ENCODE measurements around the gene UNK.
"Not testable (repeated sequence)": the region's sequence is repeated elsewhere in the genome, so short reads cannot be mapped to it uniquely, and the experiment has no call there.

The UNK gene

DNA sequence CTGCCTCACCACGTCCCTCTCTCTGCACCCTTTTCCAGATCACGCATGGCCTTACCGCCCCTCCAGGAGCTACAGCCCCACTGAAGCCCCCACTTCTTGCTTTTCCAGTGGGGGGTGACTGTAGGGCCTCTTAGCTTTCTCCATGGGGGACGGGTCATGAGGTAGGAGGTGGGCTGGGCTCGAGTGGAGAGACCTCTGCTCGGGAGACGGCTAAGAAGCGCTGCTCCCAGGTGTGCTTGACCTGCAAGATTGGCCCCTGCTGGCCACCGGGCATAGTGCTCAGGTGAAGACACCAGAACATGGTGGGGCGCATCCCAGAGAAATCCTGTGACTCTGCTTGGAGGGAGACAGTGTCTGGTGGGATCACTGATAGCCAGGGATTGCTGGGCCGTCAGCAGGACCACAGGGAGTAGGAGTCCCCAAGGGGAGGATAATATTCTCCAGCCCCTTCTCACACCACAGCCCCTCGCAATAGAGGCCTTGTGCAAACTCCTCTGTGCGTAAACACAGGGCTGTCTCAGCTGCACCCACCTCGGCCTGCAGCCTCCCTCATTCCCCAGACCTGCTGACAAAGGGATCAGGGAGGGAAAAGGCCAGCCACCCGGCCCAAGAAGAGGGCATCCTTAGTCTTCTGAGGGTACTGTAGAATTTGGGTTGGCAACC, 10.7 kb upstream of the UNK start:
- no peak for DNase-seq

DNA sequence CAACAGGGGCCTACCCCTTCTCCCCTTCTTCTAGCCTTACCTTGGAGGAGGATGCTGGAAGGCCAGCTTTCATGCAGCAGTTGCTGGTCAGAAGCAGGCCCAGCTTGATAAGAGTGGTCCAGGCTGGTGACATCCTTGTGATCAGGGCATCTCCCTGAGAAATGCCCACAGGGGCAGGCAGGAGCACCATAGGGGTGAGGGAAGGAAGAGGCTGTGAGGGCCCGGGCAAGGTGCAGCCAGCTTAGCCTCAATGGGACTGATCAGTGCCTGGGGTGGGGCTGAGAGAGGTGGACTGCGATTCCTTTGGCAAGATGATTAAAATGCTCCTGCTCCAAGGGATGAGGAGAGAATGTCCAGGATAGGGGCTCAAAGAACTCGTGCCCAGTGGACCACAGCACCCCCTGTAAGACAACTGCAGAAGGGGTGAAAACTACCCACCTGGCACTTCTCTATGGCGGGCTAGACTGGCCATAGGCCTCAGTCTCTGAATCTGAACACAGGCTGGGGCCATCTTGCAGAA, 10.1 kb upstream of the UNK start:
- no peak for DNase-seq

DNA sequence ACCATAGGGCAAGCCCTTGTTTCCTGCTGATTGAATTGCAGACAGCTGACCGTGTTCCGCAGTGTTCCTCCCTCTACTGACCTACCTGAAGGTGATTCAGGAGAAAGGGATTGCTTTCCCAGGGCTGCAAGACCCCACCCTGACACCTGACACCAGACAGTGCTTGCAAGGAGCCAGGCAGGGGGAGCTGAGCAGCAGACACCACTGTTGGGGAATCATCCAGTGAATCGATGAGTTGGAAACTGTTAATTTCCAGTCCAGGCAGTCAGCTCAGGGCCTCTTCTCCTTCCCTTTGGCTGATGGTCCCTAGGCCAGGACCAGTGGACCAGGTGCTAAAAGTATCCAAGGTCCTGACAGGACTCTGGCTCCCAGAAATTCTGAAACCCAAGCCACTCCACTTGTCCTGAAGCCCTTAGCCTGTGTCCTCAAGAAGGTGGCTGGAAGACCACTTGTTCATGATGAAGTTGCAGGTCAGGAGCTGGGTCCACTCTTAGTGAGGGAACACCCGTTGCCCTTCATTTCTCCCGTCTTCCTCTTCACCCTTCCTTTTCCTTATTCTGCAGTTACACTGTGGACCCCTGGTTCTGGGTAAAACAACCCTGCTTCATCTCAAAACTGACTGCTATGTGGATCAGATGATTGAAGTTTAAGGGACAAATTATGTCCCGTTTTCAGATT, 9.5 kb upstream of the UNK start:
- peak; percentile 62 for DNase-seq

DNA sequence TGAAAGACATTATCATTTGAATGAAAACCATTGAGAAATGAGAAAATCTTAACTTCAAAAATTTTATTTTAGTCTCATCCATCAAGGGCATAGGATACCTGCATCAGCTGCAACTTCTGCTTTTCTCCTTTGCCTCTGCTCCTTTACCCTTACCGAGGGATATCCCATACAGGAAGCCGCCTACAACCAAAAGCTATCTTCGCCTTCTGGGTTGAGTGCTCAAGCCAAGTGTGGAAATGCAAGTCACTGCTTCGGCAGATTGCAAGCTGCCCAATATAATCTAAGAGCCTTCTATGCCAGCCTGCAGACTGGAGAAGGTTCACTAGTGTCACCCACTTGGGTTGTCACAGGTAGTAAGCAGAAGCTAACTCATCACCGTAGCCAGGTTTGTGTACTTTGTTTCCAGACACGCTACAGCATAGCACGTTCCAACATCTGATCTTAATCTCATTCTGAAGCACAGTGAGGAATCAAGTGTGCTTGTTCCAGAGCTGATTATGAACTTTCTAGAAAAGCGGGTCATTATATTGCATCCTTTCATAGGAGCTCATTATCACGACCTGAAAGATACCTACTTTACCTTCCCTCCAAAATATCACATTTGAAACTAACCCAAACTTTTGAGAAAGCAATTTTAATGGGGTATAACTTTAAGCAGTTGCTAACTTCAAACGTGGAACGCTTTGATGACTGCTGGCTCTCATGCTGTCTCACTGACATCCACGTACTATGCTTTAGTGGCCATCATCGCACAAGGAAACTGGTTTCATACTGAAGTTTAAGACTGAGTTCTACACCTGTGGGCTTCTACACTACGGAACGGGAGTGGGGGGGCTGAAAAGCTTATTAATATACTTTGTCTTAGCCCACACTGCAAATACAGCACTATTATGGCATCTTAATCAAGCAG, 8.0 kb upstream of the UNK start:
- DNase-seq = no peak

DNA sequence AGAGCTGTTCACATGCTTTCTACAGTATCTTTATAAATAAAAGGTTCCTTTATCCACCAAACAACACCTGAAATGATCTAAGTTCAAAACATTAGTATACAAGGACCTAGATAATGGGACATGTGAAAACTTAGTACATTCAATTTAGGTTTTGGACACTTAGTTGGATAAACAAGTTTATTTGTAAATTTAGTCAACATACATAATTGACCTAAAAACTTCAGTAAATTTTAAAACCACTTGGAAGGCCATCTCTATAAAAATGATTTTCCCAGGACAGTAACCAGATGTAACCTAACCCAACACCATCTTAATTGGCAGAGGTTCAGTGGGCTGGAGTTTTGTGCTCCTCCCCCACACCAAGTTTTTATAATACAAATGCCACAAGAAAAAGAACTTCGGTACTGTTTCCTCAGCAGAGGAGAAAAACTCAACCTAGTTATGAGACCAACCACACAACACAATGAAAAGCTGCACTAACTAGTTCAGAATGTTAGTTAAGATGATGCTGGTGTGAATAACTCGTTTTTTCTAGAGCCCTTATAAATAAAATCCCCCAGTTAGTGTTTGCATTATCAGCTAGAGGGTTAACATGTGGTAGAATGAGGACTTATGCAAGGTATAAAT, 7.2 kb upstream of the UNK start:
- DNase-seq = no peak

DNA sequence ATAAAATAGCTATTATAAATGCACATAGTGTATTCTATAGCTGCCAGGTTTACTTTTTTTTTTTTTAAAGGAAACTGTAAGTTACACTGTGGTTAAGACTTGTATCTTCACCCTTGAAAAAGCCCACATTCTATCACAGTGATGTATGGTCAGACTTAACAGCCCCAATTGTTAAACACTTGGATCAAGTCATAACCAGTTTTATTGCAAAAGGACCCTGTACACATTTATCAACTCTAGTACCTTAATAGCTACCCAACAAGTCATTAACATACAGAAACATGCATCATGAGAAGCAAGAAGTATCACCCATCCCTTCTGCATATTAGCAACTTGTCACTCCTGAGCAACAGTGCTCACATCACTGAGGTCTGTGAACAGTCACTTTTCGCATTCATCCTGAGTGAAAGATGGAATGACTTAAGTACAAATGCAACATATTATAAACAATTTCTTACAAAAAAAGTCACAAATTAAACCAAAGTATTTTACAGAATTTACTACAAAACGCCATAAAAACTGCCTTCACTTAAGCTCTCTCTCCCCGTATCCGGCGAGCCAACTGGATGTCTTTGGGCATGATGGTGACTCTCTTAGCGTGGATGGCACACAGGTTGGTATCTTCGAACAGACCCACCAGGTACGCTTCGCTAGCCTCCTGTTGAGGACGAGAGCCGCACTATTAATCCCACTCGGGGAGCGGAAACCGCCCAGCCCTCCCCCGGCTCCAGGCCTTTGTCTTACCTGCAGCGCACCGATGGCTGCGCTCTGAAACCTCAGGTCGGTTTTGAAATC, 6.3 kb upstream of the UNK start:
- DNase-seq = not testable (repeated sequence)

DNA sequence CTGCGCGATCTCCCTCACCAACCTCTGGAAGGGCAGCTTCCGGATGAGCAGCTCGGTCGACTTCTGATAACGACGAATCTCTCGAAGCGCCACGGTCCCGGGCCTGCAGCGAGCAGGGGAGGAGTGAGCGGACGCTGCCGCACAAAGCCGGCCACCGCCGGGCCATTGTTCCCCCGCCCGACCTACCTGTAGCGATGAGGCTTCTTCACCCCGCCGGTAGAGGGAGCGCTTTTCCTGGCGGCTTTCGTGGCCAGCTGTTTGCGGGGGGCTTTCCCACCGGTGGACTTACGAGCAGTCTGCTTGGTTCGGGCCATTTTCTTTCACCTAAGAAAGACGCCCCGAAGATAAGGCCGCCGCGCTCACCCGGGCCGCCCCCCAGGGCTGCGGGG, 5.8 kb upstream of the UNK start:
- DNase-seq = no peak

DNA sequence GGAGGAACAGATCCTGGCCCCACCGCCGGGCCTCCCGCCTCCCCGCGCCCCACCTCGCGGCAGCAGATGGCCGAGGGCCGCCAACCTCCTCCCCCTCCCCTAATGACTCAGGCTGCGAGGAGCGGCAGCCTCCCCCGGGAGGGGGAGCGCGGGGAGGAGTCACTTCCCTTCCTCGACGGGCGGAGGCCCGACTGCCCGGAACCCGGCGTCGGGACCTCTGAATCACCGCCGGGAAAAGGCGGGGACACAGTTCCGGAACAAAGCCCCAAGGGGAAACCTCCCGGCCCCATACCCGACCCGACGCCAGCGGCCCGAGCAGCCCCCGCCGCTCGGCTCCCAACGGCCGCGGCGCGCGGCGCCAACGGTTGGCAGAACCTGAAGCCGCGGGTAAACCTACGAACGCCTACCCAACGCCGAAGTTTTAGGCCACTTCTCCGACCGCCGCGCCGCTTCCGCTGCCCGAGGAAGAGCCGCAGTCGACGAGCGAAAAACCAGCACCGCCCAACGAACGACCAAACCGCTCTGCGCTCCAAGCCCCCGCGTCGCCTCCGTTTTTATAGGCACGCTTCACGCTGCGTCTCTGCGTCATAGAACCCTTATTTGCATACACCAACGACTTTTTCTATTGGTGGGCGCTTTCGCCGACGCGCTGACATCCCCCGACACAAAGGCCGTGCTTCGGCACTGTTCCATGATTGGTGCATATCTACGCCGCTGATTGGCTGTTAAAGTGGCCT, 5.2 kb upstream of the UNK start:
- DNase-seq = peak; percentile 99

DNA sequence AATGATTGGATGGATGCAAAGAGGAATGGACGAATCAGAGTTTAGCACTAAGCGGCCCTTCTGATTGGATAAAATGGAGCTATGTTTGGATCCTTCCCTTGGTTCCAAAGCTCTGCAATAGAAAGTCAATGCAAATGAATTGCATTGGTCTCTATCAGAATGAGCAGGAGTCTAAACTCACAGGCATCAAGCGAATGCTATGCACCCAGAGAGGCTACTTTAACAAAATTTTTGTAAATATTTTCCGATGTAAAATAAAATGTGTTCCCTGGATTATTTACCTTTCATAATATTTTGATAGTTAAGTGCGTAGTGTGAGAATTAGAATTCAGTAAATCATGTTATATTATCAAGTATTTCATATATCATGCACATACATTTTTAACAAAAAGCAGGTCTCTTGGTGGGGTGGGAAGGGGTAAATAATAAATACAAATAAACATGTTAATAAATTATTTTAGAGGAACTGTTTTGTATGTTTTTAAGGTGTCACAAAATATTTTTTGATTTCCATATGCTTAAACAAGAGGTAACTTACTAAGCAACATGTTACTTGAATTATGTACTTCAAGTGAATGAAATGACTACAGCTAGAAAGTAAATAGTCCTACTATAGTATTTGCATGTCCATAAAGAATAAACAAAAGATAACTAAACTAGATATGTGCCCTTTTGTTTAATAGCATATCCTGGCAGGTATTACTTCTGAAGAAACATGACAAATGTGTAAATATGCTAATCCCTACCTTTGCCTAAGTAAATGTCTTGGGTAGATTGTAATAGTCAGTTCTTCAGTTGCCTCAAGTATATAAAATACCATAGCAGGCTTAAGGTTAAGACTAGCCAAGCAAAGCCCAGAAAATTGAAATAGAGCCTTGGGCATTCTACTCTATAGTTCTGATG, 4.4 kb upstream of the UNK start:
- DNase-seq = no peak

DNA sequence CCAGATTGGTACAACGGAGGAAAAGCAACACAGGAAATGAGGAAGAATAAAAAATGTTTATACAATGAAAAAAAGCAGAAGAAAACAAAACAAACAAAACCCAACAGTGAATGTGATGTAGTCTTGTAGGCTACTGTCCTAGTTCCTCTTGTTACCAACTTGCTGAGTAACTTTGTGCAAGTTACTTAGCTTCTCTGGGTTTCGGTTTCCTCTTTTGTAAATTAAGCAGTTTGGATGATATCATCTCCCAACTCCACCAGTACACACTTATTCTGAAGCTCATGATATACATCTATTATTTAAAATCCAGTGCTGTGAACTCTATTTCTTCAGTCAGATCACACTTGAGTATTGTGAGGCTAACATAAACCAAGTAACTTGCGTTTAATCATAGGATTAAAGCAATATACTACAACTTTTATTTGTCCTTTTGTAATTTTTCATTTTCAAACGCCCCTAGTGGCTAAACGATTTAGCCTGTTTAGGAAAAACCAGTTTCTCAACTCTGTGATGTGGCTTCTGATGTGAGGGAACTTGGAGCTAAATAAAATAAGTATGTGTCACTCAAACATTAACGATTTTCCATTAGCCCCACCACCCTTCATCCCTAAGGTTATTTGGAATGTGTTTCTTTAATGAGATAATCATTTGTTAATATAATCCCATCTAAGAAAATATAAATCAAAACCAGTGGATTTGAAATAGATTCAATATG, 1.4 kb upstream of the UNK start:
- DNase-seq = no peak

DNA sequence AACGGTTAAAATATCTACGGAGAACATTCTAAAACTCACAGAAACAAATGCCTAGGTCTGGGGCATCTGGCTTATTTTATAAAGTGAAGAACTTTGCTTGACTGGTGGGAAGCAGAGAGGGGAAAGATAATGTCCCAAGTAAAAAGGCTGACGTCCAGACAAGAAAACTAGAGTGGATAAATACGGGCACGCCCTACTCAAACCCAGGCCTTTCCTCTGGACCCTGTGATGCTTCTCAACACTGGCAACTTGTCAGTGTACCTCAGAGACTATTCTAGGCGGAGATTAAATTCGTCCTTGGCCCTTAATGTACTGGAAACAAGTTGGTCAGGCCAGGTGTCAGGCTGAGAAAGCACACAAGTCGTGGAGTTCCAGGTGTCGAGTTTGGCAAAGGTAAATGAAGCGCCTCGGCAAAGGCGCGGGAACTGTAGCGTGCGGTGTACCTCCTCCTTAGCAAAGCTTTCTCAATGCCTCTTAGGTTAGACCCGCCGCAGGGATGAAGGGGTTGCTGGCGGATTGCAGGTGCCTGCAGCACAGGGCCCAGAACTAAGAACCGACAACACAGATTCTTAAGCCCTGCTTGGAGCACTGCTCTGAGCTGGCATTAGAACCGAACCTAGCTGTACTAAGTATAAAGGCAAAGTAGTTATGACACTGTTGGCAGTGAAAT, 668 bp upstream of the UNK start:
- no peak for DNase-seq

DNA sequence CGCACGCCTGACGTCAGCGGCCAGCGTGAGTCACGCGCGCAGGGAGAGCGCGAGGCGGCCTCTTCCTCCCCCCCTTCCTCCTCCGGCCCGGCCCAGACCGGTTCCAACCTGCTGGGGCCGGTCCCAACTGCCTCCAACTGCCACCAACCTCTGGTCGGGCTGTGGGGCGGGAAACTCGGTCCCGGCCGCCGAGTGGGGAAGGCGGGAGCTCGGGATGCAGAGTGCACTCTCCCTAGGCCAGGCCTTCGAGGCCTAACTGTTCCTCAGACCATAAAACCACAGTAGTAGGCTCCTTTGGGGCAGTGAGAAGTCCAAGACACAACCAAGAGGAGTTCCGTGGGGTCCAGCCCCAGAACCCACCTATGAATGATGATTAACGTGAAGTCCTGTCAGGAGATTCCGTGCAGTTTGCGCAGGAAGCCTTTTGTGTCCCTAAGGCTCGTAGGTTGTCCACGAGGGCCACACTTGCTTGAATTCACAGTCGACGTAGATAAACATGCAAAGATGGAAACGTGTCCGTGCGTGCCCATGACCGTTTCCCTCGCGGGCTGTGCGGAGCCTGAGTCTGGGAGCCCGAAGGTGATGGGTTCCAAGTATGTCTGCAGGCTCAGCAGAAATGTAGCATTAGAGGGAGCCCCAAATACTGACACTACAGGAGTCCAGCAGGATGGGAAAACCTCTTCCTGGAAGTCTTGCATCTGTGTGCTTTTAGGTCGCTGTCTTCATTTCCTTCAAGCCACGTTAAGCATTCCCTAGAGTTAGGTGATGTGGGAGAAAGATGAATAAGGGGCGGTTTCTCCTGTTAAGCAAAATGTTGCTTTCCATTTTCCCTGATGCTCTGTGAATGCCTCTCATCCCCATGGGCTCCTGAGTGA, 647 bp downstream of the UNK start:
- DNase-seq = peak; percentile 97

DNA sequence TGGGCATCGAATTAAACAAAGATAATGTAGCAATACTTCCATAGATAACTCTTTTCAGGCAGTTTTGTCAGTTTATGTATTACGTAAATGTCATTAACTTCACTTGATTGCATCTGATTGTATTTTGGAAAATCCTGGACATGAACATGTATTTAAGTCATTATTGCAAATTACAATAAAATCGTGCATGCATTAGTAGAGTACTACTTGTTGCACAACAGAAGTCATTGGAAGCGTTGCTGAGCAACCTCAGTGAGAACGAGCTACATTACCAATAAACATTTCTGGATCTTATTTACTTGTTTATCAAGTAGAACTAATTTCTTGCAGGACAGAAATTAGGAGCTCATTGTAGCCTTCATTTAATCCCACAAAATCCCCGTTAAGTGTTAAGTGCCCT, 6.6 kb downstream of the UNK start:
- no peak for DNase-seq

DNA sequence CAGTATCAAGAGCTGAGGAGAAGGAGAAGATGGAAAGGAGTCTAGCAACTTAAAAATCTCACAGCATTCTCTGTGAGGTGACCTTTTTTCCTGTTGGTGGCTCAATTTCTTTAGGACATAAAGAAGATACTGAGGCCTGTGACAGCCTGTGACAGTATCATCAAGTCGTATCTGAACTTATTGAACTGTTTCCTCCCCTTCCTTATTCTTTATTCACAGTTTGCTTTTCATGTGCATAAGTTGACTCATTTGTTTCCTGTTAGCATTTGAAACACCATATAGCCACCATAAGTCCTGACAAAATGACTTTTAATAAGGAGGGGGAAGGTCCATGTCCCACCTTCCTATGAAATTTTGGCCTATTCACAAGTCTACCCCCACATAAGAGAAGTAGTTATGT, 8.9 kb downstream of the UNK start:
- DNase-seq = no peak

DNA sequence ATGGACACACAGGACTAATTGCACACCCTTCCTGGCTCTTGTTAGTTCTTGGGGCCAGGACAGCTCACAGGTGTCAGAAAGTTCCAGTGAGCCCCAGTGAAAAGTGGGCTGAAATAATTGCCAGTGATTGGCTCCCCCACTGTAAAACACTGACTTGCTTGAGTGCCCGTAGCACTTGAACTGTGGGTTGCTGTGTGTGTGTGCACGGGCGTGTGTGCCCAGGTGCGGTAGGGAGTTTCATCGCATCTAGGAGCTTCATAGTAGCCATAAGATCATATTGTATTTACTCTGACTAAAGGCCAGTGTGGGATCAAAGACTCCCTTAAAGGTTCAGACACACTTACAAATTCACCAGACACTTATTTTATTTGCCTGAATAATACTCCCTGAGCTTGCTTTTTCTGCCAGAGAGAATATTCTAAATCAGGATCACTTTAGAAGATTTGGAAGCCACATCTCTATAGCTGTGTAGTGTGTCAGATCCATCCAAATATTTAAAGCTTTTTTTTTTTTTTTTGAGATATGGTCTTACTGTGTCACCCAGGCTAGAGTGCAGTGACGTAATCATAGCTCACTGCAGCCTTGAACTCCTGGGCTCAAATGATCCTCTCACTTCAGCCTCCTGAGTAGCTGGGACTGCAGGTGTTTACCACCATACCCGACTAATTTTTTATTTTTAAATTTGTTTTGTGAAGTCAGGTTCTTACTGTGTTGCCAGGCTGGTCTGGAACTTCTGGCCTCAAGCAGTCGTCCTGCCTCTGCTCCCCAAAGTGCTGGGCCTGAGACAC, 11.4 kb downstream of the UNK start:
- no peak for DNase-seq

DNA sequence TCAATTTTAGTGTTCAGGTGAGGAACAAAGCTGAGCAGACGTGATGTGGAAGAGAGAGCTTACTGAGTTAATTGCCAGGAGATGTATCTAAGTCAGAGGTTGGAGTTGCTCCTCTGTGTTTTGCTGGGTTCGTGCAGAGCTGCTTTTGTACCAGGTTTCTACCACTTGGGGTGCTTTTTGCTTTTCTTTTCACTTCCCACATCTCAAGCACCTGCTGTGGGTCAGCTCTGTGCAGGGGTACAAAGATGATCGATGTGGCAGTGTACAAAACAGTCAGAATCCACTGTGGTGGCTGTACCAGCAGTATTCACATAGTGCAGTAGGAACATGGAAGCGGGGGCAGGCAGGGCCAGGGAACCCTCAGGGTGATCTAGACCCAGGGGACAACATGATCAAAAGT, 14.8 kb downstream of the UNK start:
- DNase-seq = no peak

DNA sequence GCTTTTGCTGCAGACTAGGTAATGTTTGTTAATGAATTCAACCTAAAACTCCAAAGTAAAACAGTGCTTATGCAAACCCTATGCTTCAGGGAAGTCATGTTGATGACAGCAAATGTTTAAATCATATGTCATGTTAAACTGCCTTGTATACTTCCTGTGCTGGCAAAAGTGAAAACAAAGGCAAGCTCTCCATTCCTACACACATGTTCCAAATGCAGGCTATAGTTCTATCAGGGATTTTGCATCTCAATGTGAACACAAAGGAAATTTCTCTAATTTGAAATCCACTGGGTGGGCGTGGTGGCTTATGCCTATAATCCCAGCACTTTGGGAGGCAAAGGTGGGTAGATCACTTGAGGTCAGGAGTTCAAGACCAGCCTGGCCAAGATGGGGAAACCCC, 19.3 kb downstream of the UNK start:
- DNase-seq = no peak

All from right hindlimb (tissue), 1 donor.